GM19240 (cell line): ENCODE data around the gene TTLL11.

ENCODE experiments used
- DNase-seq: peaks from one replicate; pipeline ENCODE4 v3.0.0; 2011; ENCODE audit warnings: low spot score; ENCODE audit not compliant: insufficient read length

TTLL11 gene

GRCh38 chr9:121943463-121943862 lies 149.6 kb downstream of the TTLL11 start:
- no peak for DNase-seq

DNA sequence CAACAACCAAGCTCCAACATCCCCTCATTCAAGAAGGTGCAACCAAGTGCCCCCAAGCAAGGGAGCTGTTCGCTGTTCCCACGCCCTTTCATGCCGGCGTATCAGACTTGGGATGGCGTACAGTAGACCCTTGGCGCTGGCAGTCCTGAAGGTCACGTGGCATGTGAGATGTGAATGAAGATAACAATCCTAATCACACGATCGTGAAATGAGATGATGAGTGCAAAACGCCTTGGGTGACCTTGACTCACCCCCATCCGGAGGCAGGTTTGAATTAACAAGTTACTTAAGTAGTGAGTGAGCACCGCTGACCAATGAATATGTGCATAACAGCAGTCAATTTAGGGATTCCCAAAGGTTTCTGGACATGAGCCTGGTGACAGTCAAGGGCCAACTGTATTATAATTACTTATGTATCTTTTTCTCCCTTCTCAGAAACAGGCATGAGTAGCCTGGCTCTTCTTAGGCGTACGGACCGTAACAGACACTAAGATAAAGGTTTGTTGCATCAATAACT lies 150.2 kb downstream of the TTLL11 start:
- no peak for DNase-seq

DNA sequence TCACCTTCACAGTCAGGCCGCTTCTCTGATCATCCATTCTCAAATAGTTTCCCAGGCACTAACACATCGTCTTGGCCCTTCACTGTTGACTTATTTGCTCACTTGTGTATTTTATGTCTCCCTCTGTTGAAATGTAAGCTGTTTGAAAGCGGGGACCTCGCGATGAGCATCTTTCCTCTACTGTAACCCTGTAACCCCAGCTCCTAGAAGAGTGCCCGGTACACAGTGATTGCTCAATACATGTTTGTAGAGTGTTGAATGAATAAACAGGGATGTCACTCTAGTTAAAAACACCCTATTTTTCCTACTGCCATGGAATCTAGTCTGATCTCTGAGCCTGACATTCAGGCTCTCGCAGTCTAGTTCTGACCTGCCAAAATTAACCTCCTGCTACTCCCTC lies 150.8 kb downstream of the TTLL11 start:
- no peak for DNase-seq

- no peak for DNase-seq
Measured at GRCh38 chr9:121939643-121940042, 153.5 kb downstream of the TTLL11 start.

- no peak for DNase-seq
Measured at GRCh38 chr9:121938621-121939020, 154.5 kb downstream of the TTLL11 start.

- DNase-seq, result no peak
Measured at GRCh38 chr9:121937240-121937639, 155.9 kb downstream of the TTLL11 start.

DNA sequence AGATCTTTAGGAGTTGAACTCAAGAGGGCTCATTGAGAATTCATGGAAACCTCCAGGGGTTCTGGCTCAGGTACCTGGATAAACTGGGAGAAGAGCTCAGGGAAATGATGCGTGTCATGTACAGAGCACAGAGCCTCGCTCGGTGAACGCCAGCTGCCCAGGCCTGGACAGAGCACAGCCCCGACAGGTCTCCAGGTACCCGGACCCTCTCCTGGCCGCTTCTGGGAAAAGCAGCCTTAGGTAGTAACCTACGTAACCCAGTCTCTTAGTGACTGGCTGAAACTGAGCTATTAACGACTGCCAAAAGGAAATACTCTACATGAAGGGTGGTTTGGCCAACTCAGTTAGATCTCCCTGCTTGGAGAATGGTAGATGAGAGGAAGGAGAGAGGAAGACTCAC lies 157.4 kb downstream of the TTLL11 start:
- DNase-seq, result no peak

DNA sequence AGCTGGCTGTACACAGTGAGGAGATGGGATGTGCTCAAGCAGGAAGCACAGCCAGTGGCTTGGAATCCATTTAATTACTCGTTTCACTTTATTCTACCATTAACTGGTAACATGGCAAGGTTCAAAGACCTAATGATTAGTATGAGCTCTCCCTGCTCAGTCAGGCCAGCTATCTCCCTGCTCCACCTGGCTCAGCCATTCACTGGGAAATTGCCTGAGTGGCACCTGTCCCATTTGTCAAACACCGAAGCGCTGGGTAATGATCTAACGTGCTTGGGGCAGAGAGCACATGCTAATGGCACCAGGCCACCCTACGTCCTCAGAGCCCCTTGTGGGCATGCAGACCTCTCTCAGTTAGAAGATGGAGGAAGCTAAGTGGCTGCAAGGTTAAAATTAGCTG lies 162.2 kb downstream of the TTLL11 start:
- no peak for DNase-seq

- DNase-seq, result no peak
Measured at GRCh38 chr9:121929893-121930875, 162.9 kb downstream of the TTLL11 start.

DNA sequence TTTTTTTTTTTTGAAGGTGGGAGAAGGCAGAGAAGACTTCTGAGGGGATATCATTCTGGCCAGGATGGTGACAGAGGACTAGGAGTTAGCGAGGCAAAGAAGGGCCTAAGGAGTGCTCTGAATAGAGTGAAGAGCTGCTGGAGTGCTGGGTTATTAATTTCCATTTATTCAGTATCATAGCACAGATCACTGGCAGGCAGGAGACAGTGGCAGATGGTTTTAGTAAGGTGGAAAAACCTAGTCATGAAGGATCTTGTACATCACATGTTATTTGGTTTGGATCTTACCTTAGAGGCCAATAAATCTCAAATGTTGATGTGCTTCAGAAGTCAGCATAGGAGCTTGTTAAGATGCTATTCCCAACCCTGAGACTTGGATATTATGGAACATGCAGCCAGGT lies 165.5 kb downstream of the TTLL11 start:
- no peak for DNase-seq

- no peak for DNase-seq
Measured at GRCh38 chr9:121927081-121927480, 166.0 kb downstream of the TTLL11 start.

DNA sequence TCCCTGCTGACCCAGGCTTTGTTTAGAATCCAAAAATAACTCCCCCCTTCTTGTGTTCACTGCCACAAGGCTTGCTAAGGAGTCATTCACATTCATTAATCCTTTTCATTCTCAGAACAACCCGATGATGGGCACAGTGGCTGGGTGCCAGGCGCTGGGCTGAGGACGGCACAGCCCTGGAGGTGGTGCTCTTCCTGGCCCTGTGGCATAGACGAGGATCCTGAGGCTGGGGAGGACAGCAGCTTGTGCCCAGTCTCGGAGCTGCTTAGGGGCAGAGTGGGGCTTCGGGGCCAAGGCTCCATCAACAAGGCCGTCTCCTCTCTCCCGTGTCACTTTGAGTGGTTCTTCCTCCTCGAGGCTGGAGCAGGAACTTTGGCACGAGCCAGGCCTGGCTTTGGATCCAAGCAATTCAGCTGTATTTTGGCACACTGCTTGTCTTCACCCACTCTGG lies 166.7 kb downstream of the TTLL11 start:
- DNase-seq, result no peak

DNA sequence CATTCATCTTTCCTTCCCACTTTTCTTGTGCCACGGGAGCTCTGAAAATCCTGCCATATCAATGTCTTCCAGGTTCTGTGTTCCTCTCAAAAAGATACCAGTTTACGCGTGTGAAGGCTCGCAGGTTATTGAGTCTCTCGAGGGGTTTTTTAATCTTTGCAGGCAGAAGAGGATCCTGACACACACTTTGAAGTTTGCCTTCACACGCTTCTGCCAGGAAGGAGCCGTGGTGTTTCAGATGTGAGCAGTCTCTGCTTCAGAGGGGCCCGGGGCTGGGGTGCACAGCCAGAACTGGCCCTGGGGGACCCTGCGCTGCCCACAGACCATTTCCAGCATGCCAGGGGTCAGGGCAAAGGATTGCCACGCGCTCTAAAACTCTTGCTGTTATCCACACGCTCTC lies 167.2 kb downstream of the TTLL11 start:
- DNase-seq, result no peak

- no peak for DNase-seq
Measured at GRCh38 chr9:121924700-121925099, 168.4 kb downstream of the TTLL11 start.

- DNase-seq, result no peak
Measured at GRCh38 chr9:121921444-121921843, 171.7 kb downstream of the TTLL11 start.

GRCh38 chr9:121917375-121918335 lies 175.5 kb downstream of the TTLL11 start:
- no peak for DNase-seq

- DNase-seq, result no peak
Measured at GRCh38 chr9:121915304-121915625, 177.8 kb downstream of the TTLL11 start.

DNA sequence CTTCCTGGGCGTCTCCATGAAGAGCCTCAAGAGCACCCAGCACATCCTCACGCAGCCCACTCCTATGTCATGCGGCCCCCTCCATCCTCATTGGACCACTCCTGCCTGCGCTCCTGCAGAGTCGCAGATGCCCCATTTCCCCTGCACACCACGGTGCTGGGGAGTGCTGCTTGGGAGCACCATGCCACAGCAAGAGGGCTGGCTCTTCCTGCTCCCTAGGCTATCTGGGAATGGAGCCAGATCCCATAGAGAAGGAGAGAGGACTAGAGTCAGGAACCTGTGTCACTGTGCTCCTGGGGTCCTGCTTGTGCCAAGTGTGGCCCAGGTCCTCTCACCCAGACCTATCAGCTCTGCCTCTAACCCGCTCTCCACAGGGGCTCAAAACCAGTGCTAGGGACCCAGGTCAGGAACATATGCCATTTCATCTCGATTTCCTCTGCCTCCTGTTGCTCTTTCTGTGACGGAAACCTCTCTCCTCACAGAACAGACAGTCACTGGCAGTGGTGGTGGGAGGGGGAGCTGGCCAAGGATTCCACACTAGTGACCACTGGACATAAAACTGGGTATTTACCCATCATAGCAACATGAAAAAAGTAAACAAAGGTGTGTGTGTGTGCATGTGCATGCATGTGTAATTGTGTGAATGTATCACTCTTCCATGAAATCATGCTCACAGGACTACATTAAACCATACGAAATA lies 178.4 kb downstream of the TTLL11 start:
- DNase-seq, result no peak

DNA sequence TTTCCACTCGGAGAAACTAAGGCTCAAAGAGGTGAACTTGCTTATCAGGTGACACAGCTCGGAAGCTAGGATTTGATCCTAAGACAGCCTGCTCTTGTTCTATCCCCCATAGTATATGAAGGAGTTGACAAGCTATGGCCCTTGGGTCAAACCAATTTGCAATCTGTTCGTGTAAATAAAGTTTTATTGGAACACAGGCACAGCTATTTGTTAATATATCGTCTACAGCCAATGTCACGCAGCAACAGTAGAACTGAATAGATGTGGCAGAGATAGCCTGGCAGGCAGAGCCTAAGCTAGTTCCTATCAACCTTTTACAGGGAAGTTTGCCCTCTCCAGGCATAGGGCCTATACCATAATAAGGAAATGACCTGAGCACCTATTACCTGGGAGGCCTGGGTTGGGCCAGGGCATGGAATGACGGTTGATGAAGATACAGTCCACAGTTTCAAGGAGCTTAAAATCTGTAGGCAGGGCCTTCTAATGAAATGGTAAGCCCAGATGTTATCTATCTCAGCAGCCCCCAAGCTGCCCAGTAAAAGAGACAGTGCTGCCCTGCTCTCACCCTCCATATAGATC lies 179.0 kb downstream of the TTLL11 start:
- no peak for DNase-seq

DNA sequence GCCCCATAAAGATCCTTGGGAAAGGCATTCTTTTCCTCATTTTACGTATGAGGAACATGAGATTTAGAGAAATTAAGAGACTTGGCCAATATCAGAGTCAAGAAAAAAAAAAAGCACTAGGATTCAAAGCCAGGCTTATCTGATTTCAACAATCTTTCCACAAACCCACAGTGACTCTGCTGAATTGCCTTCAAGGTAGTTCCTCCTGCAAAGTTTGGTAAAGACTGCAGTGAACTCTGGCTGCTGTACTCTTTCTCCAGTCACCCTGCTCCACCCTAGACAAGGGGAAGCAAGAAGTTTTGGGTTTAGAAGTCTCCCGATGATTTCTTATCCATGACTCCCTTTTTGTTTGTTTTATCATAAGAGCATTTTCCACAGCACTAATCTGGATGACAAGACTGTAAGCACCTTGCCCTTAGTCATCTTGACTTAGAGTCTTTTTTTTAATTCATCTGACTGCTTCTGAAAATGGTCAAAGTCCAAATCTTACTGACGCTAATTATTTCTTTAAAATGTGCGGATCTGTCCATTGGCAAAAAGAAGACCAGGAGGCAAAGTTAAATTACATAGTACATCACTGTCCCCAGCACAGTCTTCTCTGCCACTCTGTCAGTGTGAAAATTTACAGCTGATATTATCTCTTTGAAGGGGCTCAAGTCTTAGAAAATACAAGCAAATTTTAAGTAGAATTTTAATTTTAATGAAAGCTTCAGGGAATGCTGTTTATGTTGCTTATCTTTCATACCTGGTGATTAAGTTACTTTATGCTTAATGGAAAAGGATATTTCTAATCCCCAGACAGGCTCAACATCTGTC lies 180.1 kb downstream of the TTLL11 start:
- DNase-seq, result no peak
